Measurements from ENCODE around the gene RPS19.
A peak's percentile ranks its signal among the peaks of the same experiment; 100 is the strongest.

RPS19 gene

DNA sequence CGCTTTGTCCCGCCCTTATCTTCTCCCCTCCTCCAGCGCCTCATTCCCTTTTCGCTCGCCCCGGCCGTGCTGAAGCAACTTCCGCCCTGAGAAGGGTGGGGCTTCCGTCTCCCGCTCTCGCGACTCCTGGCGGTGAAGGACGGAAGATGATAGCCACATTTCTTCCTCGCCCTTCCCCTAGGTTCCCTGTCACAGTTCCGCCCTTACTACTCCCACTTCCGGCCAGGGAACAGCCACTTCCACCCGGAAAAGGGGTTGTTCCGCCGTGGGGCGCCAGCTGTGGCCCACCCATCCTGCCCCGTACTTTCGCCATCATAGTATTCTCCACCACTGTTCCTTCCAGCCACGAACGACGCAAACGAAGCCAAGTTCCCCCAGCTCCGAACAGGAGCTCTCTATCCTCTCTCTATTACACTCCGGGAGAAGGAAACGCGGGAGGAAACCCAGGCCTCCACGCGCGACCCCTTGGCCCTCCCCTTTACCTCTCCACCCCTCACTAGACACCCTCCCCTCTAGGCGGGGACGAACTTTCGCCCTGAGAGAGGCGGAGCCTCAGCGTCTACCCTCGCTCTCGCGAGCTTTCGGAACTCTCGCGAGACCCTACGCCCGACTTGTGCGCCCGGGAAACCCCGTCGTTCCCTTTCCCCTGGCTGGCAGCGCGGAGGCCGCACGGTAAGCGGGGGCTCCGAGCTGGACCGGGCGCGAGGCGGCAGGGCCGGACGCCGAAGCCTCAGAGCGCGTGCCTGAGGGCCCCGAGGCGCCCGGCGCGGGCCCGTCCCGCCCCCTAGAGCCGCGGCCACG, at the start of gene RPS19:
Gene RPS19, plus strand, starts transcription at position 638 of the 801 bp plus-strand sequence. CDS start 520 bp downstream, outside the sequence.
- DNase-seq (ENCODE audit: low read depth in 2 of 2): peak; percentile 97

DNA sequence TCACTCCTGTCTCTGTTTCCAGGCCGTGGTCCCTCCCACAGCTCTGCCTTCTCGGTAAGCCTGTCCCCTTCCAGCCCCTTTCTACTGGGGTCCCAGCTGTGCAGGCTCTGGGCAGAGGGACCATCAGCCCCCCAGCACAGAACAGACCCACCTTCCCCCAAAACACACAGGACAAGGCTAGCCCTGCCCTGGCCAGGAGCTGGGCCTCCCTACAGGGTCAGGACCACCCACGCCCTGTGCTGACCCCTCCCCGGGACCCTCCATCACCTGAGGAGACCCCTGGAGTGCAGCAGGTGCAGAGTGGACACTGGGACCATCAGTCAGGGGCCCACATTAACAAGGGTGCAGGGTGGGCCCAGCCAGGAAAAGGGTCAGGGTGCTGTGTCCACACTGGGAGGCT, 49.8 kb upstream of the RPS19 start:
- DNase-seq (ENCODE audit: low read depth in 2 of 2): no peak

DNA sequence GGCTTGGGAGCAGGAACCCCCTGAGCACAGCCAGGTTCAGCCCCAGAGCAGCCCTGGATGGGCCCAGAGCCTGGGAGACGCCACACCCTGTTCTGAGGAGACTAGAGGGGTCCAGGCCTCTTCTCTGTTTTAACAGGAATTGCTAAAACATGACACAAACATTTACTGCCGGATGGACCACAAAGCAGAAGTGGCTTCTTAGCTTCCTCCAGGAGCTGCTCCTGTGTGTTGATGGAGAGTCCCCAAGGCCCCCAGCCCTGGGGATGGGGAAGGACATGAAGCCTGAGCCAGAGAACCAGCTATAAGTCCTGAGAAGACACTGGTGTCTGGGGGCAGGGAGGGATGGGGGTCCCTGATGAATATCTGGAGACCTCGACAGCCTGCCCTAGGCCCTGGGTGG, 49.0 kb upstream of the RPS19 start:
- no peak for DNase-seq (ENCODE audit: low read depth in 2 of 2)

GRCh38 chr19:41811981-41812380, 48.1 kb upstream of the RPS19 start:
- no peak for DNase-seq (ENCODE audit: low read depth in 2 of 2)

DNA sequence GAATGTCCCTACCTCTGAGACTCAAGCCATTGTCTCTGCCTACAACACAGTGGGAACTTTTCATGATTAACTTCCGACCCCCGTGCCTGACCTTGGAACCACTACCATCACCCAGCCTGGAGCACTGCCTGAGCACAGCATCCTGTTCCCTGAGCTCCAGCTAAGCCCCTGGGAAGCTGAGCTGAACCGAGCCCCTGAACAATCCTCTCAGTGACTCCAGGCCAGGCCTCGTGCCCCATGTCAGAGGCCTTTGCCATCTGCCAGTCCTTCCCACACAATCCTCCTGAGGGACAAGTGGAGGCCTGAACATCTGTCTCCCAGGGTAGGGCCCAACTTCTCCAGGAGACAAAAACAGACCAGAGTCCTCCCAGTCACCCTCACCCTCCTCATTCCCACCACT, 46.1 kb upstream of the RPS19 start:
- no peak for DNase-seq (ENCODE audit: low read depth in 2 of 2)

DNA sequence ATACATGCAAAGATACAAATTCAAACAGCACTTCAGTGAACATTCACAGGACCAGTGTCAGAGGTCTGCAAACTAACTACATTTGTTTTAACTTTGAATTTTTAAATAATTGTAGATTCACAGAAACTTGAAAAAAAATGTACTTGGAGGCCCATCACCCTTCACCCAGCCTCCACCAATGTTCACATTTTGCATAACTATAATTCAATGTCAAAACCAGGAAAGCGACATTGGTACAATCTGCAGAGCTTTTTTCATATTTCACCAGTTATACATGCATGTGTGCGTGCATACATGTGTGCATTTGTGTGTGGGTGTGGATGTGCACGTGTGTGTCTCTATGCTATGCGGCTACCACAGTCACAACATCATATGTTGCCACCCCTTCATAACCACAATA, 44.8 kb upstream of the RPS19 start:
- no peak for DNase-seq (ENCODE audit: low read depth in 2 of 2)

DNA sequence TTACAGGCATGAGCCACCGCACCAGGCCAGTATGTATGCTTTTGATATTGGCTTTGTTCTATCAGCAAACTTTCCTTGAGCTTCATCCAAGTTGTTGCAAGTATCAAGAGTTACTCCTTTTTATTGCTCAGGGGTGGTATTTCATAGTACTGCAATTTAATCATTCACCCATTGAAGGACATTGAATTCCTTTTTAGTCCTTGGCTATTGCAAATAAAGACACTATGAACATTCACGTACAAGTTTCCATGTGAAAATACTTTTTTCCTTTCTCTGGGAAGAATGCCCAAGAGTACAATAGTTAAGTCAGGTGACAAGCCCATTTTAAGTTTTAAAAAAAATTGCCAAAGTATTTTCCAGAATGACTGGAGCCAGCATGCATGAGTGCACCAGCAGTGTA, 43.3 kb upstream of the RPS19 start:
- DNase-seq (ENCODE audit: low read depth in 2 of 2): no peak

DNA sequence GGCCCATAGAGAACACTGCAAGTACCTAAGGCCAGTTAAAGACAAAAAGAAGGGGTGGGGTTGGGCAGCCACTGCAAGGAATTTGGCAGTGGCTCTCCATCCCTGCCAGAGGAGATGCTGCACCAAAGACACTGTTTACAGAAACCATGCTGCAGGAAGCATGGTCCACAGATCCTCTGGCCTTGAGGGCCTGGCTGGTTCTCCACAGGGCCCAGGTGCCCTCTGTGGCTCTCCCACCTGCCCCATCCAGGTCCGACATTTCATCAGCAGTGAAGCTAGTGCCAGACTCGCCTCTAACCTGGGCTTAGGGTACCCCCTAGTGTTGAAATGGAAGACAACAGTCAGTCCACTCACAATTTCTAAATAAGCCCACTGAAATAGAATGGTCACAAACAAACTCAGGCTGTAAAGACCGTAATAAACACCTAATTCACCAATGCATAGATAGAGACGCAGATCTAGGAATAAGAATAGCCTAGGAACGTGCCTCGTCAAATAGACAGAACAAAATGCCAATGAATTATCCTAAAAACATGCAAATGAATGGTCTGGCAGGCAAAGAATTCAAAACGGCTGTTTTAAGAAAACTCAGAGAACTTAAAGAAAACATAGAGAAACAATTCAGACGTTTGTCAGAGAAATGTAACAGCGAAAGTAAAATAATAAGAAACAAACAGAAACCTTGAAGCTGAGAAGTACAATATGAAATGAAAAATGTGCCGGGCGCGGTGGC, 38.9 kb upstream of the RPS19 start:
- peak in 1 of 2 donors; percentile 39 for DNase-seq (ENCODE audit: low read depth in 2 of 2)

DNA sequence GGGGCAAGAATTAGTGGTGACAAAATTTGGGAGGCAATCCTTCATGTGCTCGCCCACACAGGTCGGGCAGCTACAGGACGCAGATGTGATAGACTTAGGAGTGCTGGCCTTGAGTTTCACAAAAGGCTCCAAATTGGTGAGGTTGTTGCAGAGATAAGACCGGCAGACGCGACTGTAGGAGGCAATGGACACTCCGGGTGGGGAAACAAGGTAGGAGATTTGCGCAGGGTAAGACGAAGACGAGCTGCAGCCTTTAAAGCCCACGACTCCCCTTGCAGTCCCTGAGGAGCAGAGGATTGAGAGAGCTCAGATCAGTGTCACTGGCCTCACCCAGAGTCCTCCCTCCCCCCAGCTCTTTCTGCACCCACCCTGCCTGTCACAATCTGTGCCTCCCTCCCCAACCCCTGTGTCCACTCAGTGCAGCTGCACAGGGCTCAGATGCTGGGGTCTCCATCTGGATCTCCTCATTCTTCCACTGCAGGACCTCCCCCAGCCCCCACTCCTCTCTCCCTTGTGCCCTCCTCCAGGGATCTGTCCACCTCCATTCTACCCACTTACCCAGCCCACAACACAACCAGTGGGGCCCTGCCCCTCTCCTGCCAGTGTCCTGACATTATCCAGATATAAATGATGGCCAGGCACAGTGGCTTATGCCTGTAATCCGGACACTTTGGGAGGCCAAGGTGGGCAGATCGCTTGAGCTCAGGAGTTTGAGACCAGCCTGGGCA, 21.9 kb upstream of the RPS19 start:
- no peak for DNase-seq (ENCODE audit: low read depth in 2 of 2)

DNA sequence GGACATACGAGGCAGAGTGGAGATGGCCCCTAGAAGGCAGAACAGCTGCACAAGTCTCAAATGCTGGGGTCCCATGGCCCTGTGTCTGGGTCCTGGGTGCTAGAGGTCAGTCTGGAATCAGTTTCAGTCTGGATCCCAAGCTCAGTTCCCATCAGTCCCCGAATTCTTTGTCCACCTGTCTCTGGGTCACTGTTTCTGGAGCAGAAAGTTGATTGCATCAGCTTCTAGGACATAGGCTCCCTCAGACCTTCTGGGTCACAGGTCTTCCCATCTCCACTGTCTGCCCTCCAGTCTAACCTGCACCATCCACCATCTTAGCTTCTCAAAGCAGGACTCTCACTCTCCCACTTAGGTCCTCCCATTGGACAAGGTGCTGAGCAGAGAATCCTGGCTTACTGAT, 20.8 kb upstream of the RPS19 start:
- no peak for DNase-seq (ENCODE audit: low read depth in 2 of 2)

GRCh38 chr19:41843371-41843770, 16.7 kb upstream of the RPS19 start:
- DNase-seq (ENCODE audit: low read depth in 2 of 2): no peak

DNA sequence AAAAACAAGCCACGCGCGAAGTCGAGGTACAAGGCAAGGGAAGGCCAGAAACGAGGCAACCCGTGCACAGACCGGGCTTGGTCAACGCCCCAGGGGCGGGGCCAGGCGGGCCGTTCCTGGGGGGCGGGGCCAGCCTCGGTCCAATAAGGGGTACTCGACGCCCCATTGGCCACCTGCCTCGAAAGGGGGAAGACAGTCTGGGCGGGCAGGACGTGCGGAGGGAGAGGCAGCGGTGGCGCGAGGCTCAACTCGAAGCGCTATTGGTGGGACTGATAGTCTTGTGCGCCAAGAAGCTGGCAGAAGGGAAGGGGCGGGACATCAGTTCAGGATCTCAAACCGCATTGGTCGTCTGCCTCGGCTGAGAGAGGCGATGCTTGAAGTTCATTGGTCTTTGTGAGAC, 15.5 kb upstream of the RPS19 start, which contains the start of gene LYPD4:
Gene LYPD4, minus strand, starts transcription at position 83 of the 400 bp plus-strand sequence. CDS start 5,398 bp downstream, outside the sequence.
- no peak for DNase-seq (ENCODE audit: low read depth in 2 of 2)

GRCh38 chr19:41845001-41845050, 15.2 kb upstream of the RPS19 start, which contains the start of gene DMRTC2:
DMRTC2 (plus strand) TSS chr19:41845042; CDS start chr19:41847429, 2,387 bp downstream.
- DNase-seq (ENCODE audit: low read depth in 2 of 2): no peak

DNA sequence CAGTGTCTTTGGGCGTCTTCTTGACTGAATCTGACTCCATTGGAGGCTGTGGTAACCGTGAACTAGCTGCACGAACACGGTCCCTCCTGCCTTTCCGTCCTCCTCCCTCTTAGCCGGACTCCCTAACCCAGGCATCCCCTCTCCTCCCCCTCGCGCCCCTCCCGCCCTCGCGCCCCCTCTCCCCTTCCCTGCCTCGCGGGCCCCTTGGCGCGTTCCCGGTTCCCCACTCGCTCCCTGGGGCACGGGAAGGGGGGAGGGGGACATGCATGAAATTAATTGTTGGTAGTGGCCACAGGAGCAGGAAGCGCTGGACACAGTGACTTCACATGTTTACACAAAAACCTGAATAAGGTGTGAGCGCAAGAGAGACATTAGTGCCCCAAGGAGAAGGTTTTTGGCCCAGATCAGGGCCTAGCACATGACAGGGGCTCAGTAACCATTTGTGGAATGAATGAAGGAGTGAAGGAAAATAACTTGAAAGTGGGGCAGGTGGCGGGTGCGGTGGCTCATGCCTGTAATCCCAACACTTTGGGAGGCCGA, 14.9 kb upstream of the RPS19 start:
- no peak for DNase-seq (ENCODE audit: low read depth in 2 of 2)

- no peak for DNase-seq (ENCODE audit: low read depth in 2 of 2)
Measured at GRCh38 chr19:41847351-41848105, 12.5 kb upstream of the RPS19 start.

DNA sequence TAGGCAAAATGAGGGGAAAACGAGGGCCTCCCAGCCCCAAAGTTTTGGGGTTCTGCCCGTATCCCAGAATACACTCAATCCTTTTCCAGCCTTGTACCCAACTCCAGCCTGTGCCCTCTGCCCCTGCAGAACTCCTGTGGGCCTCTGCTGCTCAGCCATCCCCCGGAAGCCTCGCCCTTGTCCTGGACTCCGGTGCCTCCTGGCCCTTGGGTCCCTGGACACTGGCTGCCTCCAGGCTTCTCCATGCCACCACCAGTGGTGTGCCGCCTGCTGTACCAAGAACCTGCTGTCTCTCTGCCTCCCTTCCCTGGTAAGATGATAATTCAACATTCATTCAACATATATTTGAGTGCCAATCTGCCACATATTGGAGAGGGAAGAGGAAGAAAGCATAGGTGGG, 11.4 kb upstream of the RPS19 start:
- DNase-seq (ENCODE audit: low read depth in 2 of 2): no peak

- no peak for DNase-seq (ENCODE audit: low read depth in 2 of 2)
Measured at GRCh38 chr19:41849067-41849466, 11.0 kb upstream of the RPS19 start.

DNA sequence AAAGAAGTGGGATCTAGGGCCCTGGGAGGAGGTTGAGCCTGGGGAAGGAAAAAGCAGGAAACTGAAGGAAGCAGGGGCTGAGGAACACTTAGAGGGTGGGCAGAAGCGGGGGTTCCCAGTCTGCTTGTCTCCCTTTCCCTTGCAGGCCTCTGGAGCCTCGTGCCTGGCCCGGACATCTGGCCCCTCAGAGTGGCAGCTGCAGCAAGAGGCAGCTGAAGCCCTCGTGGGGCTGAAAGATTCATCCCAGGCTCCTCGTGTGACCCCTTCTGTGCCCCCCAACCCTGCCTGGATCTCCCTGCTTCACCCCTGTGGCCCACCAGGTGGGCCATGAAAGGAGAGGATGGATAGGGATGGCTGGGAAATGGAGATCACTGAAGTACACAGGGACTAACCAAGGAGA, 9.7 kb upstream of the RPS19 start:
- DNase-seq (ENCODE audit: low read depth in 2 of 2): no peak

GRCh38 chr19:41851456-41851855, 8.6 kb upstream of the RPS19 start:
- DNase-seq (ENCODE audit: low read depth in 2 of 2): no peak

DNA sequence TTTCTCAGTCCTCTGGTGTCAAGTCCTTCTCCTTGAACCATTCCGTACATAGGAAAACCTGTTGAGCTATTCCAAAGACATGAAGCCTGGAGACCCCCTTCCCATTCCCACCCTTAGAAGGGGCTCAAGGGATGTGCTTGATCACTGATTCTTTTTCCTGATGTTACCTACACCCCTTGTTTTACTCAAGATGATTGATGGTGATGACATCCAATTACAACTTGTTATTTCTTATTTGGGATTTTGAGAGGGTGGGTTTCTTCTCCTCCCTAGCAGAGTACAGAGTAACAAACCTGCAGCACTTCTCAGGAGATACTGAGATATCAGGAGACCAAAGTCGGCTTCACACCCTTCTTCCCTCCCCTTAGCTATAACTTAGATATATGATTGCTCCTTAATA, 6.7 kb upstream of the RPS19 start:
- no peak for DNase-seq (ENCODE audit: low read depth in 2 of 2)

GRCh38 chr19:41853768-41854167, 6.3 kb upstream of the RPS19 start:
- DNase-seq (ENCODE audit: low read depth in 2 of 2): no peak

GRCh38 chr19:41859213-41859617, 840 bp upstream of the RPS19 start:
- DNase-seq (ENCODE audit: low read depth in 2 of 2): no peak

Data from activated CD4-positive, alpha-beta T cell treated with anti-CD3 and anti-CD28 coated beads for 24 hours (primary cell).